NCI-H1436 (cell line): ENCODE data around the gene NPR2.

Source experiments
- DNase-seq: peaks from one replicate; lab custom pipeline; 2025; lab: John Stamatoyannopoulos, UW

The NPR2 gene

GRCh38 chr9:35858458-35858857, 67.1 kb downstream of the NPR2 start:
- DNase-seq = no peak
